Adipocyte (in vitro differentiated cells): ENCODE results near the gene MITD1.

Source experiments
- DNase-seq: peaks from one replicate; pipeline ENCODE4 v3.0.0-alpha.2; 2015; ENCODE audit warnings: low read depth
- H3K27me3 ChIP-seq: replicated peaks from 2 replicates; pipeline ENCODE4 v1.7.0; 2013; ENCODE audit warnings: mild to moderate bottlenecking, low read length, moderate library complexity; ENCODE audit not compliant: control insufficient read depth, insufficient read depth
- H3K36me3 ChIP-seq: 2 replicates; pipeline ENCODE4 v1.7.0; 2013; ENCODE audit warnings: low read length, mild to moderate bottlenecking, moderate library complexity; ENCODE audit not compliant: control insufficient read depth, insufficient read depth, severe bottlenecking
- H3K4me1 ChIP-seq: 2 replicates; pipeline ENCODE4 v1.7.0; 2013; ENCODE audit warnings: mild to moderate bottlenecking, low read length, moderate library complexity; ENCODE audit not compliant: control insufficient read depth, insufficient read depth
- H3K4me3 ChIP-seq: 2 replicates; pipeline ENCODE4 v1.7.0; 2013; ENCODE audit warnings: mild to moderate bottlenecking, low read length, moderate library complexity
- H3K9ac ChIP-seq: 2 replicates; pipeline ENCODE4 v1.7.0; 2013; ENCODE audit warnings: mild to moderate bottlenecking, low read length, moderate library complexity
- H3K9me3 ChIP-seq: 2 replicates; pipeline ENCODE4 v1.7.0; 2013; ENCODE audit warnings: mild to moderate bottlenecking, low read length, moderate library complexity; ENCODE audit not compliant: control insufficient read depth

The MITD1 gene

GRCh38 chr2:99187011-99187410 lies 6.2 kb upstream of the MITD1 start:
- peaks cover 42% of the 10 kb centered on the region for H3K36me3 ChIP-seq
- DNase-seq, result no peak
- peaks cover 9% of the 10 kb centered on the region for H3K4me1 ChIP-seq
- H3K9ac ChIP-seq, result no peak overlapping the region
- H3K4me3 ChIP-seq, result no peak overlapping the region
- no peaks in the 10 kb centered on the region for H3K9me3 ChIP-seq
- no peaks in the 10 kb centered on the region for H3K27me3 ChIP-seq

DNA sequence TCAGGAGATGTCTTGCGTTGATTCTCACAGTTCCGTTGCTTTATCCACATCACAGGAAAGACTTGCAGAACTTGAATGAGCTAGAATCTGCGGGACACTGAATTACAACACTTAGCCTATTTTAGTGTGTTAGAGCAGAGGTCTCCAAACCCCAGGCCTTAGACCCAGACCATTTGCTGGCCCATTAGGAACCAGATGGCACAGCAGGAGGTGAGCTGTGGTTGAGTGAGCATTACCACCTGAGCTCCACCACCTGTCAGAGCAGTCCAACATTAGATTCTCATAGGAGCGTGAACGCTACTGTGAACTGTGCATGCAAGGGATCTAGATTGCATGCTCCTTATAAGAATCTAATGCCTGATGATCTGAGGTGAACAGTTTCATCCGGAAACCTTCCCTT lies 4.0 kb upstream of the MITD1 start:
- no peak overlapping the region for H3K4me3 ChIP-seq
- no peak for DNase-seq
- H3K9ac ChIP-seq, result no peak overlapping the region
- no peaks in the 10 kb centered on the region for H3K9me3 ChIP-seq
- peaks cover 18% of the 10 kb centered on the region for H3K4me1 ChIP-seq
- peaks cover 26% of the 10 kb centered on the region for H3K36me3 ChIP-seq
- no peaks in the 10 kb centered on the region for H3K27me3 ChIP-seq

GRCh38 chr2:99183025-99183424 lies 2.2 kb upstream of the MITD1 start:
- peaks cover 28% of the 10 kb centered on the region for H3K4me1 ChIP-seq
- H3K9ac ChIP-seq, result no peak overlapping the region
- no peaks in the 10 kb centered on the region for H3K27me3 ChIP-seq
- H3K9me3 ChIP-seq, result no peaks in the 10 kb centered on the region
- H3K4me3 ChIP-seq, result no peak overlapping the region
- DNase-seq, result no peak
- H3K36me3 ChIP-seq, result peaks cover 9% of the 10 kb centered on the region

- DNase-seq, result peak; percentile 20
- Histone ChIP-seq H3K4me3 (peak overlapping the region; percentile 94), H3K9ac (peak overlapping the region; percentile 92), H3K27me3 (no peaks in the 10 kb centered on the region), H3K36me3 (peaks cover 2% of the 10 kb centered on the region), H3K4me1 (peaks cover 34% of the 10 kb centered on the region), H3K9me3 (no peaks in the 10 kb centered on the region)
These were observed 754 bp upstream of the MITD1 start for GRCh38 chr2:99181624-99182000.

DNA sequence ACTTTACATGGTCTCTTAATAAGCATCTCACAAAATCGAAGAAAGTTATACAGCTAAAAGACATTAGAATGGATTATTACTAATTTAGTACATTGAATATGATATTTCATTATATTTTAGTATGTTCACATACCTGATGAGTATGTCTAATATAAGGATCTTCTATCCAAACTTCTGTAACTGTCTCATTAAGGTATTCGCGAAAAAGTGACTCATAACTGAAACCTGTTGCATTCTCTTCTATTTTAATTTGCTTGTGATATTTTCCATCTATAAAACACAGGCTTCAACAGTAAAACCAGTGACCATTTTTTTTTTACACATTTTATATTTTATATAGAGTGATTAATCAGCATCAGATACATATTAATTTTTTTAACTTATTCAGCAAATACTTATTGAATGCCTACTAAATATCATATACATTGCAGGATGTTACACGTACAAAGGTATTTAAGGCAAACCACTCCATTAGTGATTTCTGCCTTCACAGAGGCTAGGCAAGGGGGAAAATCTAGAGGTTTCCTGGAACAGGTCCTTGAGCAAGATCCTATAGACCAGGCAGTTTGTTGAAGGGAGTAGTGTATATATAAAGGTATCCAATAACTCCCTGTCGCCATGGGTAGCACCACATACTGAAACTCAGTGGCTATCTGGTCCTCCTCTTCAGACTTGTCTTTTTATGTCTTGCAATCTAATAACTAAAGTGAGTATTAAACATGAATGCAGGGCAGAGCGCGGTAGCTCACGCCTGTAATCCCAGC lies 9.3 kb downstream of the MITD1 start:
- no peaks in the 10 kb centered on the region for H3K27me3 ChIP-seq
- H3K4me3 ChIP-seq, result no peak overlapping the region
- no peak overlapping the region for H3K9ac ChIP-seq
- peaks cover 58% of the 10 kb centered on the region for H3K36me3 ChIP-seq
- no peak for DNase-seq
- H3K9me3 ChIP-seq, result no peaks in the 10 kb centered on the region
- H3K4me1 ChIP-seq, result no peaks in the 10 kb centered on the region

GRCh38 chr2:99169534-99169933 lies 11.3 kb downstream of the MITD1 start:
- DNase-seq, result no peak
- Histone ChIP-seq H3K4me3 (no peak overlapping the region), H3K27me3 (no peaks in the 10 kb centered on the region), H3K4me1 (no peaks in the 10 kb centered on the region), H3K9ac (no peak overlapping the region), H3K9me3 (no peaks in the 10 kb centered on the region), H3K36me3 (peaks cover 67% of the 10 kb centered on the region)

DNA sequence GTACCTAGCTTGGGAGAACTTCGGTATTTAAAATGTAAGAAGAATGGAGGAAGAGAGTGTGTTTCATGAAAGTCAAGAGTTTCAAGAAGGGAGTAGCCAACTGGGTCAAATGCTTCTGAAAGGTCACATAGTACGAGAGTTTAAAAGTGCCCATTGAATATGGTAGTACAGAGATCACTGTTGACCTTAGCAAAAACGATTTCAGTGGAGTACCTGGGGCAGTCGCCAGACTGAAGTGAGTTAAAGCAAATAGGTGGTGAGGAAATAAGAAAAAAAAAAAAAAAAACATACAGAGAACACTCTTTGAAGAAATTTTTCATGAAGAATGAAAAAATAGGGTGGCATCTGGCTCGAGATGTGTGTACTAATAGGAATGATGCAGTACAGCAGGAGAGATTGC lies 14.6 kb downstream of the MITD1 start:
- no peak for DNase-seq
- Histone ChIP-seq H3K27me3 (no peaks in the 10 kb centered on the region), H3K36me3 (peaks cover 60% of the 10 kb centered on the region), H3K4me3 (no peak overlapping the region), H3K9ac (no peak overlapping the region), H3K4me1 (no peaks in the 10 kb centered on the region), H3K9me3 (no peaks in the 10 kb centered on the region)

DNA sequence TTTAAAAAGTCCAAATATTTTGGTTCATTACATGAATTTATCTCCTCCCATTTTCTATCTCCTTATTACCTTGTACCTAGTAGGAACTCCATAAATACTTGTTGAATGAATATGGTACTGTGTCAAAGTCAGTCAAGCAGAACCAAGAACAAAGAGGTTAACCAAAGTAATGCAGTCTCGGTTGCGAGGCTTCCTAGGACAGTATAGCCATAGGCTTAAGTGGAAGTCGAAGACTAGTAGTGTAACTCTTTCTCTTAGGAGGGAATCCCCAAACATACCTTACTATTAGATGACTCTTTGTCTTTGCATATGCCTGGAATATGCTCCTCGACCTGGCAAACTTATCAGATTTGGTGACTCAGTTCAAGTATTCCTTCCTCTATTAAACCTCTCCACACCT lies 21.3 kb downstream of the MITD1 start:
- H3K27me3 ChIP-seq, result no peaks in the 10 kb centered on the region
- H3K4me3 ChIP-seq, result no peak overlapping the region
- DNase-seq, result no peak
- peaks cover 27% of the 10 kb centered on the region for H3K36me3 ChIP-seq
- H3K9ac ChIP-seq, result no peak overlapping the region
- no peaks in the 10 kb centered on the region for H3K9me3 ChIP-seq
- peaks cover 6% of the 10 kb centered on the region for H3K4me1 ChIP-seq

DNA sequence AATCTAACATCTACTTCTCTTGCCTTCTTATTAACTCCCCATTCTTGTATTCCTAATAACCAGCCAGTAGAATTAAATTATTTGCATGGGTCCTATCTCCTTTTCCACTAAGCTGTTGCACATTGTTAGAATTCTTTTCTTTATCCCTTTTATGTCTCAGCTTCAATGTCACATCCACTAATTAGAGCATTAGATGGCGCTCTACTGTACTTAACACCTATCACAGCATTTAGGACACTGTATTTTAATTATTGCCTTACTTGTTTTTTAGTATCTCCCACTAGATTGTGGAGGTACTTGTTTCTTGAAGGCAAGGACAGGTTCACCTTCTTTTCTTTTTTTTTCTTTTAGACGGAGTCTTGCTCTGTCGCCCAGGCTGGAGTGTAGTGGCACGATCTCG lies 22.3 kb downstream of the MITD1 start:
- H3K4me1 ChIP-seq, result peaks cover 14% of the 10 kb centered on the region
- H3K27me3 ChIP-seq, result no peaks in the 10 kb centered on the region
- peaks cover 27% of the 10 kb centered on the region for H3K36me3 ChIP-seq
- H3K9ac ChIP-seq, result no peak overlapping the region
- no peaks in the 10 kb centered on the region for H3K9me3 ChIP-seq
- DNase-seq, result no peak
- H3K4me3 ChIP-seq, result no peak overlapping the region

GRCh38 chr2:99156891-99157290 lies 24.0 kb downstream of the MITD1 start:
- Histone ChIP-seq H3K9ac (no peak overlapping the region), H3K4me1 (peaks cover 17% of the 10 kb centered on the region), H3K27me3 (no peaks in the 10 kb centered on the region), H3K4me3 (no peak overlapping the region), H3K9me3 (no peaks in the 10 kb centered on the region), H3K36me3 (peaks cover 16% of the 10 kb centered on the region)
- no peak for DNase-seq

DNA sequence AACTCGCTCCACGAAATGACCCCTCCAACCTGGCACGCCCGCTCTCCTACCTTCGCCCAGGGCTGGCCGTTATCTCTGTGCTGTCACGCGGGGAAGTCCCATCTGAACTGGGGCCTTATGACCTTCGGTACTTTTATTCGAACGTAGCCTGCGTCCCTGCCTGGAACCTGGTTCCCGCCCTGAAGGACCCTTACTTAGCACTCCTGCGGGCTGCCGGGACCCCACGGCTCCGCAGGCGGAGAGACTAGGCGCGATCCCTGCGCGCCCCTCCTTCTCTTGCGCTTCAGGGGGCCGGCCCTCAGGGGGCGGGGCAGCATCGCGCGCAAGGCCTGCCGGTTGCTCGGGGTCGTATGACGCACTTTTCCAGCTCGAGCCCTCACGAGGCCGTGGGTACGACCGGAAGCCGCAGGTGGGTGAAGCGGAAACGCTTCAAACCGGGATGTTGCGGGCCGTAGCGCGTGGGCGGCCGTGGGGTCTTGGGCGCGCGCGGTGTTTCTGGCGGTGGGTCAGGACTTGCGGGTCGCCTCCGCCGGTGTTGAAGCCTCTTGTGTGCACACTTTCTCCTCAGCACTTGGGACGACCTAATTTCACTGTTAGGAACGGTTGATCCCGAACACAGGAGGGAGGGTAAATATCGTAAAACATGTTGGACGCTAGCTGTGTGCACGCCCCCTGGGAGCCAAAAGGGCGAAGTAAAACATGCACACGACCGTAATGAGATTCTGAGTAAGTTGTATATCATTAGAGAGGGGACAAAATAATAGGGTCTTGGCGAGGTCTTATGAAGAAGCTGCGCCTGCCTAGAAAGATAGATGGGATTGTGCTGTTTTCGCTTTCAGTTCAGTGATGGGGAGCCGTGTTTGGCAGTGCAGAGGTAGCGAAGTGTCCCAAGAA lies 26.0 kb downstream of the MITD1 start, which contains the start of the genes LIPT1 and TSGA10:
LIPT1 (plus strand) TSS at position 325 of the 894 bp plus-strand sequence. CDS start 6,991 bp downstream, outside the sequence.
TSGA10 (minus strand) TSS at position 300 of the 894 bp plus-strand sequence. CDS start 45,503 bp downstream, outside the sequence.
- DNase-seq, result peak; percentile 97
- Histone ChIP-seq H3K36me3 (peaks cover 12% of the 10 kb centered on the region), H3K9ac (peak within 1 kb of the TSS; percentile 90), H3K4me1 (peaks cover 33% of the 10 kb centered on the region), H3K4me3 (peak within 1 kb of the TSS; percentile 95), H3K9me3 (no peaks in the 10 kb centered on the region), H3K27me3 (no peaks in the 10 kb centered on the region)
